SK-N-SH (cell line): ENCODE data around the gene LDB3. TPM values are rescaled to one million over a fixed set of nuclear protein-coding genes. Genes with fewer than 3 reads are reported as not detected.

Source experiments
- CTCF ChIA-PET: fragments of 300-600, 350-600 bp; formaldehyde crosslinking; extraction: SDS; loops from one replicate; lab custom pipeline; 2021; lab: Yijun Ruan, JAX
- POLR2A ChIA-PET: fragments of 350-600 bp; sonication (Branson Sonifier 250); formaldehyde crosslinking; extraction: SDS; loops from one replicate; lab custom pipeline; 2020; ENCODE audit warnings: antibody characterized with exemption, inconsistent platforms; lab: Yijun Ruan, JAX
- DNase-seq: peaks from one replicate; pipeline ENCODE4 v3.0.0; 2012
- H2AFZ ChIP-seq: fragments of 200-600 bp; sonication (generic); 2 replicates; pipeline ENCODE4 v1.8.1; 2016; ENCODE audit warnings: antibody characterized with exemption, mild to moderate bottlenecking, low read depth
- H3F3A ChIP-seq: fragments of 200-600 bp; sonication (generic); replicated peaks from 2 replicates; pipeline ENCODE3; 2016; ENCODE audit warnings: antibody characterized with exemption, mild to moderate bottlenecking; ENCODE audit not compliant: insufficient read depth
- H3K27ac ChIP-seq, 2 experiments: fragments of 200-500 bp in 1 of 2; fragments of 200-600 bp in 1 of 2; sonication (Bioruptor generic) in 1 of 2; sonication (generic), shearing (Covaris generic) in 1 of 2; 2 replicates each; pipeline versions ENCODE4 v1.5.1 to v1.6.1; 2014 to 2016; ENCODE audit warnings: low read depth in 2 of 2, inconsistent platforms in 1 of 2, low read length in 1 of 2, mild to moderate bottlenecking in 1 of 2, mixed read lengths in 1 of 2
- H3K27me3 ChIP-seq: fragments of 200-600 bp; sonication (generic), shearing (Covaris generic); 2 replicates; pipeline ENCODE4 v1.6.1; 2016; ENCODE audit warnings: mixed run types; ENCODE audit not compliant: insufficient read depth
- H3K36me3 ChIP-seq, 2 experiments: fragments of 200-500 bp in 1 of 2; fragments of 200-600 bp in 1 of 2; sonication (Bioruptor generic) in 1 of 2; sonication (generic) in 1 of 2; replicated peaks in 1 of 2; 2 replicates each; pipeline versions ENCODE3 to v1.5.1; 2014 to 2016; ENCODE audit warnings: low read length in 1 of 2, mild to moderate bottlenecking in 1 of 2; ENCODE audit not compliant: insufficient read depth in 2 of 2, control insufficient read depth in 1 of 2
- H3K4me1 ChIP-seq, 2 experiments: fragments of 200-500 bp in 1 of 2; fragments of 200-600 bp in 1 of 2; sonication (Bioruptor generic) in 1 of 2; sonication (generic), shearing (Covaris generic) in 1 of 2; 2 replicates each; pipeline versions ENCODE4 v1.5.1 to v1.6.1; 2014 to 2016; ENCODE audit warnings: low read depth in 1 of 2, low read length in 1 of 2, mixed run types in 1 of 2; ENCODE audit not compliant: insufficient read depth in 2 of 2, control insufficient read depth in 1 of 2
- H3K4me2 ChIP-seq: fragments of 200-600 bp; sonication (generic), shearing (Covaris generic); 2 replicates; pipeline ENCODE4 v1.6.1; 2017; ENCODE audit warnings: mixed run types
- H3K4me3 ChIP-seq, 2 experiments: fragments of 200-500 bp in 1 of 2; fragments of 200-600 bp in 1 of 2; sonication (Bioruptor generic) in 1 of 2; sonication (generic), shearing (Covaris generic) in 1 of 2; 2 replicates each; pipeline versions ENCODE4 v1.5.1 to v1.8.1; 2014 to 2016; ENCODE audit warnings: low read depth in 2 of 2, inconsistent platforms in 1 of 2, low read length in 1 of 2, mild to moderate bottlenecking in 1 of 2, mixed read lengths in 1 of 2, moderate library complexity in 1 of 2
- H3K79me2 ChIP-seq: fragments of 200-600 bp; sonication (generic); 2 replicates; pipeline ENCODE4 v1.8.1; 2017; ENCODE audit warnings: mild to moderate bottlenecking; ENCODE audit not compliant: insufficient read depth
- H3K9ac ChIP-seq: fragments of 200-600 bp; sonication (generic); 2 replicates; pipeline ENCODE4 v1.6.1; 2017; ENCODE audit warnings: mixed run types
- H3K9me2 ChIP-seq: fragments of 200-600 bp; sonication (generic); 2 replicates; pipeline ENCODE4 v1.6.1; 2017; ENCODE audit warnings: mixed run types
- H3K9me3 ChIP-seq: fragments of 200-600 bp; sonication (generic); 2 replicates; pipeline ENCODE4 v1.6.1; 2017; ENCODE audit warnings: mixed run types, mild to moderate bottlenecking, moderate library complexity
- H4K20me1 ChIP-seq: fragments of 200-600 bp; sonication (generic); 2 replicates; pipeline ENCODE4 v1.6.1; 2017; ENCODE audit warnings: mild to moderate bottlenecking, mixed run types; ENCODE audit not compliant: insufficient read depth
- ELF1 ChIP-seq: IDR thresholded peaks from 2 replicates; pipeline ENCODE4 v1.4.0; 2012
- EZH2phosphoT487 ChIP-seq: fragments of 200-600 bp; sonication (generic); IDR thresholded peaks from 2 replicates; pipeline ENCODE4 v1.6.1; 2017; ENCODE audit warnings: low read depth, mixed run types, mild to moderate bottlenecking, antibody characterized with exemption, moderate library complexity, borderline replicate concordance
- FOXJ3 ChIP-seq: sonication (generic); formaldehyde crosslinking; IDR thresholded peaks from 2 replicates; pipeline ENCODE4 v1.5.1; 2020; ENCODE audit warnings: mild to moderate bottlenecking, missing genetic modification reagents
- FOXM1 ChIP-seq: IDR thresholded peaks from 2 replicates; pipeline ENCODE4 v1.4.0; 2012; ENCODE audit warnings: low read depth, mild to moderate bottlenecking
- GABPA ChIP-seq: IDR thresholded peaks from 2 replicates; pipeline ENCODE4 v1.4.0; 2012; ENCODE audit warnings: low read depth, mild to moderate bottlenecking
- GATA2 ChIP-seq: sonication (generic); formaldehyde crosslinking; IDR thresholded peaks from 2 replicates; pipeline ENCODE4 v1.5.0; 2020; ENCODE audit warnings: mild to moderate bottlenecking, missing genetic modification reagents
- JUND ChIP-seq: IDR thresholded peaks from 2 replicates; pipeline ENCODE4 v1.4.0; 2012
- MAX ChIP-seq: IDR thresholded peaks from 2 replicates; pipeline ENCODE4 v1.4.0; 2012; ENCODE audit warnings: low read depth
- NFIC ChIP-seq: IDR thresholded peaks from 2 replicates; pipeline ENCODE4 v1.4.0; 2012; ENCODE audit warnings: borderline replicate concordance
- RFX5 ChIP-seq: IDR thresholded peaks from 2 replicates; pipeline ENCODE4 v1.6.1; 2012; ENCODE audit warnings: mild to moderate bottlenecking, improper control_type of control experiment, low read length
- SMC3 ChIP-seq: IDR thresholded peaks from 2 replicates; pipeline ENCODE4 v1.6.1; 2012; ENCODE audit warnings: low read depth, low read length, improper control_type of control experiment
- WGBS: methylation state at CpG from one replicate; pipeline ENCODE4 v1.1.6; 2017; ENCODE audit warnings: low lambda C conversion rate; 5-methylcytosine and 5-hydroxymethylcytosine counted together
- polyA plus RNA-seq, 3 experiments: library from polyadenylated mRNA; depleted of rRNA; stranded (reverse); fragments of >200 nt; gene quantifications; 2 replicates each; pipeline ENCODE4 v1.2.3, GENCODE V29; 2012
- TF ChIP-seq, protein P1 (sequence below): fragments of 150-350 bp; IDR thresholded peaks from 2 replicates; pipeline ENCODE4 v1.6.1; 2017; ENCODE audit warnings: antibody characterized with exemption, low read length, low read depth, borderline replicate concordance
- TF ChIP-seq, protein P2 (sequence below): fragments of 150-350 bp; IDR thresholded peaks from 2 replicates; pipeline ENCODE4 v1.6.1; 2016; ENCODE audit warnings: mild to moderate bottlenecking, low read depth, low read length
- TF ChIP-seq, protein P3 (sequence below): IDR thresholded peaks from 2 replicates; pipeline ENCODE4 v1.4.0; 2012; ENCODE audit warnings: low read depth, borderline replicate concordance
- TF ChIP-seq, protein P4 (sequence below): IDR thresholded peaks from 2 replicates; pipeline ENCODE4; 2012

The LDB3 gene
- polyA plus RNA-seq, 1 of the 3 experiments (the other 2 are of a cell fraction), result 0.48 TPM

GRCh38 chr10:86671419-86671818 is 3.1 kb downstream of the LDB3 start:
- Histone ChIP-seq H3K4me3 (no peak overlapping the region), H3K9me3 (no peaks in the 10 kb centered on the region), H3K9ac (no peak overlapping the region), H2AFZ (no peak overlapping the region), H3K27ac (no peak overlapping the region), H3K36me3 (no peaks in the 10 kb centered on the region), H3K27me3 (no peaks in the 10 kb centered on the region), H3K9me2 (no peaks in the 10 kb centered on the region), H4K20me1 (no peaks in the 10 kb centered on the region), H3K4me1 (peaks cover 13 to 51% of the 10 kb centered on the region in 2 experiments; a peak in 3 of 4 replicates), H3K79me2 (no peaks in the 10 kb centered on the region), H3F3A (peaks cover 3% of the 10 kb centered on the region), H3K4me2 (no peak overlapping the region)
- POLR2A ChIA-PET, result no interaction called here
- no peak for DNase-seq
- CTCF ChIA-PET, result interaction anchor here (0.8 to 1.3 kb wide), 2 partner anchors 24 to 295 kb away, joined by 3 read pairs; no protein-coding TSS in a partner anchor
- WGBS, result 91% methylated on average over 3 of the region's 3 CpGs
- no peak for TF ChIP-seq FOXJ3
- no peak for TF ChIP-seq MAX
- no peak for TF ChIP-seq GATA2 (CRISPR knock-in tag)
- no peak for TF ChIP-seq SMC3
- TF ChIP-seq EZH2phosphoT487, result no peak
- TF ChIP-seq, protein P1, sequence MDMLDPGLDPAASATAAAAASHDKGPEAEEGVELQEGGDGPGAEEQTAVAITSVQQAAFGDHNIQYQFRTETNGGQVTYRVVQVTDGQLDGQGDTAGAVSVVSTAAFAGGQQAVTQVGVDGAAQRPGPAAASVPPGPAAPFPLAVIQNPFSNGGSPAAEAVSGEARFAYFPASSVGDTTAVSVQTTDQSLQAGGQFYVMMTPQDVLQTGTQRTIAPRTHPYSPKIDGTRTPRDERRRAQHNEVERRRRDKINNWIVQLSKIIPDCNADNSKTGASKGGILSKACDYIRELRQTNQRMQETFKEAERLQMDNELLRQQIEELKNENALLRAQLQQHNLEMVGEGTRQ, result no peak
- no peak for TF ChIP-seq JUND
- TF ChIP-seq FOXM1, result no peak
- TF ChIP-seq, protein P2, sequence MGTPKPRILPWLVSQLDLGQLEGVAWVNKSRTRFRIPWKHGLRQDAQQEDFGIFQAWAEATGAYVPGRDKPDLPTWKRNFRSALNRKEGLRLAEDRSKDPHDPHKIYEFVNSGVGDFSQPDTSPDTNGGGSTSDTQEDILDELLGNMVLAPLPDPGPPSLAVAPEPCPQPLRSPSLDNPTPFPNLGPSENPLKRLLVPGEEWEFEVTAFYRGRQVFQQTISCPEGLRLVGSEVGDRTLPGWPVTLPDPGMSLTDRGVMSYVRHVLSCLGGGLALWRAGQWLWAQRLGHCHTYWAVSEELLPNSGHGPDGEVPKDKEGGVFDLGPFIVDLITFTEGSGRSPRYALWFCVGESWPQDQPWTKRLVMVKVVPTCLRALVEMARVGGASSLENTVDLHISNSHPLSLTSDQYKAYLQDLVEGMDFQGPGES, result no peak
- no peak for TF ChIP-seq NFIC
- TF ChIP-seq, protein P3, sequence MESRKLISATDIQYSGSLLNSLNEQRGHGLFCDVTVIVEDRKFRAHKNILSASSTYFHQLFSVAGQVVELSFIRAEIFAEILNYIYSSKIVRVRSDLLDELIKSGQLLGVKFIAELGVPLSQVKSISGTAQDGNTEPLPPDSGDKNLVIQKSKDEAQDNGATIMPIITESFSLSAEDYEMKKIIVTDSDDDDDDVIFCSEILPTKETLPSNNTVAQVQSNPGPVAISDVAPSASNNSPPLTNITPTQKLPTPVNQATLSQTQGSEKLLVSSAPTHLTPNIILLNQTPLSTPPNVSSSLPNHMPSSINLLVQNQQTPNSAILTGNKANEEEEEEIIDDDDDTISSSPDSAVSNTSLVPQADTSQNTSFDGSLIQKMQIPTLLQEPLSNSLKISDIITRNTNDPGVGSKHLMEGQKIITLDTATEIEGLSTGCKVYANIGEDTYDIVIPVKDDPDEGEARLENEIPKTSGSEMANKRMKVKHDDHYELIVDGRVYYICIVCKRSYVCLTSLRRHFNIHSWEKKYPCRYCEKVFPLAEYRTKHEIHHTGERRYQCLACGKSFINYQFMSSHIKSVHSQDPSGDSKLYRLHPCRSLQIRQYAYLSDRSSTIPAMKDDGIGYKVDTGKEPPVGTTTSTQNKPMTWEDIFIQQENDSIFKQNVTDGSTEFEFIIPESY, result no peak
- TF ChIP-seq RFX5, result no peak
- TF ChIP-seq ELF1, result no peak

- no peak for DNase-seq
- no peaks in the 10 kb centered on the region for H4K20me1 ChIP-seq
- peaks cover 13 to 50% of the 10 kb centered on the region in 2 experiments; a peak in 3 of 4 replicates for H3K4me1 ChIP-seq
- H3K27ac ChIP-seq, result no peak overlapping the region
- no peak overlapping the region for H3K4me2 ChIP-seq
- peaks cover 3% of the 10 kb centered on the region for H3F3A ChIP-seq
- H3K79me2 ChIP-seq, result no peaks in the 10 kb centered on the region
- 69% methylated on average over 6 of the region's 12 CpGs for WGBS
- H3K4me3 ChIP-seq, result no peak overlapping the region
- ChIA-PET POLR2A (no interaction called here), CTCF (interaction anchor here (0.8 to 1.3 kb wide), 9 partner anchors 8 to 294 kb away, joined by 3 read pairs; partner anchors contain the start of gene OPN4)
- H2AFZ ChIP-seq, result no peak overlapping the region
- no peaks in the 10 kb centered on the region for H3K27me3 ChIP-seq
- H3K9me2 ChIP-seq, result no peaks in the 10 kb centered on the region
- no peaks in the 10 kb centered on the region for H3K36me3 ChIP-seq
- no peaks in the 10 kb centered on the region for H3K9me3 ChIP-seq
- no peak overlapping the region for H3K9ac ChIP-seq
- no peak for TF ChIP-seq RFX5
- TF ChIP-seq GABPA, result no peak
- TF ChIP-seq, protein P2, result no peak
- no peak for TF ChIP-seq JUND
- TF ChIP-seq, protein P4, sequence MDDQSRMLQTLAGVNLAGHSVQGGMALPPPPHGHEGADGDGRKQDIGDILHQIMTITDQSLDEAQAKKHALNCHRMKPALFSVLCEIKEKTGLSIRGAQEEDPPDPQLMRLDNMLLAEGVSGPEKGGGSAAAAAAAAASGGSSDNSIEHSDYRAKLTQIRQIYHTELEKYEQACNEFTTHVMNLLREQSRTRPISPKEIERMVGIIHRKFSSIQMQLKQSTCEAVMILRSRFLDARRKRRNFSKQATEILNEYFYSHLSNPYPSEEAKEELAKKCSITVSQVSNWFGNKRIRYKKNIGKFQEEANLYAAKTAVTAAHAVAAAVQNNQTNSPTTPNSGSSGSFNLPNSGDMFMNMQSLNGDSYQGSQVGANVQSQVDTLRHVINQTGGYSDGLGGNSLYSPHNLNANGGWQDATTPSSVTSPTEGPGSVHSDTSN, result no peak
- TF ChIP-seq, all 33 proteins: peak for 0
Observed at GRCh38 chr10:86671985-86672710, 3.8 kb downstream of the LDB3 start.
